ENCODE data around the gene HOXA9.
A peak's percentile ranks its signal among the peaks of the same experiment; 100 is the strongest.

Gene HOXA9

GRCh38 chr7:27165089-27165995 is at the start of gene HOXA9:
Gene HOXA9 (minus strand): TSS chr7:27165537. CDS start chr7:27165457, 80 bp downstream.
- DNase-seq = peak; percentile 79

GRCh38 chr7:27214239-27214950 is 49.1 kb upstream of the HOXA9 start:
- DNase-seq = no peak

GRCh38 chr7:27213433-27214238 is 48.3 kb upstream of the HOXA9 start:
- no peak for DNase-seq

- no peak for DNase-seq
Observed at GRCh38 chr7:27212497-27213432, 47.4 kb upstream of the HOXA9 start.

GRCh38 chr7:27211764-27212204 is 46.4 kb upstream of the HOXA9 start:
- no peak for DNase-seq

- no peak for DNase-seq
Observed at GRCh38 chr7:27211084-27211446, 45.7 kb upstream of the HOXA9 start.

GRCh38 chr7:27210441-27211083 is 45.2 kb upstream of the HOXA9 start:
- DNase-seq = no peak

- DNase-seq = no peak
Observed at GRCh38 chr7:27209933-27210440, 44.6 kb upstream of the HOXA9 start.

- DNase-seq = no peak
Observed at GRCh38 chr7:27208998-27209397, 43.7 kb upstream of the HOXA9 start.

- no peak for DNase-seq
Observed at GRCh38 chr7:27207348-27207985, 42.1 kb upstream of the HOXA9 start.

- no peak for DNase-seq
Observed at GRCh38 chr7:27205325-27206280, 40.3 kb upstream of the HOXA9 start.

- DNase-seq = no peak
Observed at GRCh38 chr7:27204851-27205322, 39.5 kb upstream of the HOXA9 start.

GRCh38 chr7:27203964-27204594 is 38.7 kb upstream of the HOXA9 start:
- no peak for DNase-seq

- no peak for DNase-seq
Observed at GRCh38 chr7:27203365-27203953, 38.1 kb upstream of the HOXA9 start.

GRCh38 chr7:27202862-27203134 is 37.5 kb upstream of the HOXA9 start:
- DNase-seq = no peak

GRCh38 chr7:27202018-27202861 is 36.9 kb upstream of the HOXA9 start:
- DNase-seq = no peak

- no peak for DNase-seq
Observed at GRCh38 chr7:27201580-27202017, 36.3 kb upstream of the HOXA9 start.

Measured in NK-92 treated with Interleukin-12 subunit alpha and Interleukin-12 subunit beta, amount 100 ng/mL, for 24 hours (cell line).